ENCODE measurements around the gene SLC25A21. TPM values are rescaled to one million over a fixed set of nuclear protein-coding genes. Genes with fewer than 3 reads are reported as not detected.
"Not testable (repeated sequence)": the region's sequence is repeated elsewhere in the genome, so short reads cannot be mapped to it uniquely, and the experiment has no call there.

Gene SLC25A21
- polyA plus RNA-seq, 2 donors, result 0.53 to 0.74 TPM

DNA sequence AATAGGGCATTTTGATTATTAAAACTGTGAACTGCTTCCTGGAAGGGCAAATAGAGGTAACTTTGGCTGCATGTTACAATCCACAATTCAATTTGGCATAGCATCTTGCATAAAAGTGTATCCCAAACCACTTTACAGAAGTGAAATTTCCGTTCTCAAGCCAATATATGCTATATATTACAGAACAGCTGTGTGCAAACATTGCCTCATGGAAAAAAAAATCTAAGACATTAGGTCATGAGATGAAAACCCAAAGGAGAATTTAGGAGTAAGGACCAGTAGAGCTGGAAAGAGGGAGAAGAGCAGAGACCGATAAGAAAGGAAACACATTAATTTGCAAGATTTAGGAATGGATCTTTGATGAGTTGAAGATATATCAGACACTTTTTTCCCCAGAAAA lies 271.6 kb downstream of the SLC25A21 start:
- Histone ChIP-seq H3K36me3 (ENCODE audit: control insufficient read depth in 2 of 2, insufficient read depth in 2 of 2, low read length in 1 of 2) (no peaks in the 10 kb centered on the region), H3K4me3 (ENCODE audit: low read depth in 1 of 2, low read length in 2 of 2) (no peak overlapping the region), H3K4me1 (ENCODE audit: control insufficient read depth in 2 of 2, insufficient read depth in 2 of 2, low read length in 1 of 2) (no peaks in the 10 kb centered on the region), H3K9me3 (ENCODE audit: control insufficient read depth in 2 of 2, insufficient read depth in 1 of 2, low read depth in 1 of 2, low read length in 1 of 2) (no peaks in the 10 kb centered on the region), H3K27ac (ENCODE audit: low read depth in 2 of 2, low read length in 1 of 2) (no peak overlapping the region), H3K27me3 (ENCODE audit: control insufficient read depth in 1 of 2, insufficient read depth in 2 of 2, low read length in 2 of 2) (no peaks in the 10 kb centered on the region)
- WGBS, 2 donors, result 76 to 81% methylated on average over 2 of the region's 2 CpGs

- H3K27ac ChIP-seq (ENCODE audit: low read depth in 2 of 2, low read length in 1 of 2); H3K4me3 ChIP-seq (ENCODE audit: low read depth in 1 of 2, low read length in 2 of 2); H3K36me3 ChIP-seq (ENCODE audit: control insufficient read depth in 2 of 2, insufficient read depth in 2 of 2, low read length in 1 of 2); H3K4me1 ChIP-seq (ENCODE audit: control insufficient read depth in 2 of 2, insufficient read depth in 2 of 2, low read length in 1 of 2); H3K9me3 ChIP-seq (ENCODE audit: control insufficient read depth in 2 of 2, insufficient read depth in 1 of 2, low read depth in 1 of 2, low read length in 1 of 2); H3K27me3 ChIP-seq (ENCODE audit: control insufficient read depth in 1 of 2, insufficient read depth in 2 of 2, low read length in 2 of 2): not testable (repeated sequence)
- WGBS, 2 donors, result 73 to 92% methylated on average over 2 of the region's 2 CpGs
These were observed 276.1 kb downstream of the SLC25A21 start for GRCh38 chr14:36896300-36896699.

GRCh38 chr14:36884049-36884448 lies 288.4 kb downstream of the SLC25A21 start:
- H3K4me3 ChIP-seq (ENCODE audit: low read depth in 1 of 2, low read length in 2 of 2), result no peak overlapping the region
- 93 to 95% methylated on average over 2 of the region's 2 CpGs for WGBS, 2 donors
- H3K36me3 ChIP-seq (ENCODE audit: control insufficient read depth in 2 of 2, insufficient read depth in 2 of 2, low read length in 1 of 2), result no peaks in the 10 kb centered on the region
- no peaks in the 10 kb centered on the region for H3K27me3 ChIP-seq (ENCODE audit: control insufficient read depth in 1 of 2, insufficient read depth in 2 of 2, low read length in 2 of 2)
- no peak overlapping the region for H3K27ac ChIP-seq (ENCODE audit: low read depth in 2 of 2, low read length in 1 of 2)
- H3K4me1 ChIP-seq (ENCODE audit: control insufficient read depth in 2 of 2, insufficient read depth in 2 of 2, low read length in 1 of 2), result no peaks in the 10 kb centered on the region
- H3K9me3 ChIP-seq (ENCODE audit: control insufficient read depth in 2 of 2, insufficient read depth in 1 of 2, low read depth in 1 of 2, low read length in 1 of 2), result no peaks in the 10 kb centered on the region

GRCh38 chr14:36880276-36880675 lies 292.1 kb downstream of the SLC25A21 start:
- Histone ChIP-seq H3K27ac (ENCODE audit: low read depth in 2 of 2, low read length in 1 of 2) (no peak overlapping the region), H3K4me3 (ENCODE audit: low read depth in 1 of 2, low read length in 2 of 2) (no peak overlapping the region), H3K36me3 (ENCODE audit: control insufficient read depth in 2 of 2, insufficient read depth in 2 of 2, low read length in 1 of 2) (no peaks in the 10 kb centered on the region), H3K9me3 (ENCODE audit: control insufficient read depth in 2 of 2, insufficient read depth in 1 of 2, low read depth in 1 of 2, low read length in 1 of 2) (no peaks in the 10 kb centered on the region), H3K4me1 (ENCODE audit: control insufficient read depth in 2 of 2, insufficient read depth in 2 of 2, low read length in 1 of 2) (no peaks in the 10 kb centered on the region), H3K27me3 (ENCODE audit: control insufficient read depth in 1 of 2, insufficient read depth in 2 of 2, low read length in 2 of 2) (no peaks in the 10 kb centered on the region)
- 45 to 50% methylated on average over 3 of the region's 3 CpGs for WGBS, 2 donors

DNA sequence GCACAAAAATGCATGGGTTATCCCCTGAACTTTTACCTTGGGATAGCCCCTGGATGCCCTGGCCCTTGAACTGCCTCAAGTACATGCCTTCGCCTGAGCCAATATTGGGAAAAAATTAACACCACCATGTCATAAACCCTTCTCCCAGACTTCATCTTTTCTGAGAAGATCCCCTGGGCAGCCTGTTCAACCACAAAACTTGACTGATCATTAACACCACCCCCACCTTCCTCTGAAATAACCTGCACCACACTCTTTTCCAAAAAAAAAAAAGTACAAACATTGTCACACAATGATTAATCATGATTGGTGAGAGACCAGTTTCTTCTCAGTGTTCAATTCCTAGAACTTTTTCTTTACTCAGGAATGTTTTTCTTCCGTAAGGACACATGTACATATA lies 292.8 kb downstream of the SLC25A21 start:
- no peaks in the 10 kb centered on the region for H3K4me1 ChIP-seq (ENCODE audit: control insufficient read depth in 2 of 2, insufficient read depth in 2 of 2, low read length in 1 of 2)
- H3K27ac ChIP-seq (ENCODE audit: low read depth in 2 of 2, low read length in 1 of 2), result no peak overlapping the region
- H3K4me3 ChIP-seq (ENCODE audit: low read depth in 1 of 2, low read length in 2 of 2), result no peak overlapping the region
- 44 to 74% methylated on average over 2 of the region's 2 CpGs for WGBS, 2 donors
- no peaks in the 10 kb centered on the region for H3K36me3 ChIP-seq (ENCODE audit: control insufficient read depth in 2 of 2, insufficient read depth in 2 of 2, low read length in 1 of 2)
- no peaks in the 10 kb centered on the region for H3K9me3 ChIP-seq (ENCODE audit: control insufficient read depth in 2 of 2, insufficient read depth in 1 of 2, low read depth in 1 of 2, low read length in 1 of 2)
- H3K27me3 ChIP-seq (ENCODE audit: control insufficient read depth in 1 of 2, insufficient read depth in 2 of 2, low read length in 2 of 2), result no peaks in the 10 kb centered on the region

GRCh38 chr14:36874396-36875138 lies 297.8 kb downstream of the SLC25A21 start:
- Histone ChIP-seq H3K27ac (ENCODE audit: low read depth in 2 of 2, low read length in 1 of 2) (no peak overlapping the region), H3K9me3 (ENCODE audit: control insufficient read depth in 2 of 2, insufficient read depth in 1 of 2, low read depth in 1 of 2, low read length in 1 of 2) (no peaks in the 10 kb centered on the region), H3K4me1 (ENCODE audit: control insufficient read depth in 2 of 2, insufficient read depth in 2 of 2, low read length in 1 of 2) (no peaks in the 10 kb centered on the region), H3K4me3 (ENCODE audit: low read depth in 1 of 2, low read length in 2 of 2) (no peak overlapping the region), H3K27me3 (ENCODE audit: control insufficient read depth in 1 of 2, insufficient read depth in 2 of 2, low read length in 2 of 2) (no peaks in the 10 kb centered on the region), H3K36me3 (ENCODE audit: control insufficient read depth in 2 of 2, insufficient read depth in 2 of 2, low read length in 1 of 2) (peaks cover 0 to 2% of the 10 kb centered on the region in 2 donors)
- 27 to 30% methylated on average over 6 of the region's 6 CpGs for WGBS, 2 donors

DNA sequence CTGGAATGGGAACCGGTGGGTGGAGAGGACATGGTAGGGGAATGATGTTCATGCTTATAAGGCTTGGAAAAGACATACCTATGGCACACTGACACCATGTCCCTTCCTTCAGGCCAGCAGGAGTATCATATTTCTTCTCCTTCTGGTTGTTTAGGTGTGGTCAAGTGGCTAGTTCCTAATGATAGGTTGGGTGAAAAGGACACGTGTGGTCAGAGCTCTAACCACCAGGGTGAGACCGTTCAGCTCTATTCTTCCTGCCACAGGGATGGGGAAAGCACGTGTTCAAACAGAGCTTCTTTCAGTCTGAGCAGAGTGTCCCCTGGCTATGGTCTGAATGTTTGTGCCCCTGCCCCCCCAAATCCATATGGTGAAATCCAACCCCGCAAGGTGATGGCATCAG lies 301.6 kb downstream of the SLC25A21 start:
- Histone ChIP-seq H3K27me3 (ENCODE audit: control insufficient read depth in 1 of 2, insufficient read depth in 2 of 2, low read length in 2 of 2) (no peaks in the 10 kb centered on the region), H3K4me3 (ENCODE audit: low read depth in 1 of 2, low read length in 2 of 2) (no peak overlapping the region), H3K4me1 (ENCODE audit: control insufficient read depth in 2 of 2, insufficient read depth in 2 of 2, low read length in 1 of 2) (no peaks in the 10 kb centered on the region), H3K9me3 (ENCODE audit: control insufficient read depth in 2 of 2, insufficient read depth in 1 of 2, low read depth in 1 of 2, low read length in 1 of 2) (no peaks in the 10 kb centered on the region), H3K36me3 (ENCODE audit: control insufficient read depth in 2 of 2, insufficient read depth in 2 of 2, low read length in 1 of 2) (peaks cover 0 to 2% of the 10 kb centered on the region in 2 donors), H3K27ac (ENCODE audit: low read depth in 2 of 2, low read length in 1 of 2) (no peak overlapping the region)
- WGBS, 2 donors, result 70 to 77% methylated on average over 5 of the region's 5 CpGs

GRCh38 chr14:36869125-36869524 lies 303.3 kb downstream of the SLC25A21 start:
- Histone ChIP-seq H3K9me3 (ENCODE audit: control insufficient read depth in 2 of 2, insufficient read depth in 1 of 2, low read depth in 1 of 2, low read length in 1 of 2) (no peaks in the 10 kb centered on the region), H3K27ac (ENCODE audit: low read depth in 2 of 2, low read length in 1 of 2) (no peak overlapping the region), H3K4me3 (ENCODE audit: low read depth in 1 of 2, low read length in 2 of 2) (no peak overlapping the region), H3K4me1 (ENCODE audit: control insufficient read depth in 2 of 2, insufficient read depth in 2 of 2, low read length in 1 of 2) (no peaks in the 10 kb centered on the region), H3K27me3 (ENCODE audit: control insufficient read depth in 1 of 2, insufficient read depth in 2 of 2, low read length in 2 of 2) (no peaks in the 10 kb centered on the region), H3K36me3 (ENCODE audit: control insufficient read depth in 2 of 2, insufficient read depth in 2 of 2, low read length in 1 of 2) (peaks cover 0 to 2% of the 10 kb centered on the region in 2 donors)
- WGBS, 2 donors, result 54 to 75% methylated on average over 1 of the region's 1 CpG

DNA sequence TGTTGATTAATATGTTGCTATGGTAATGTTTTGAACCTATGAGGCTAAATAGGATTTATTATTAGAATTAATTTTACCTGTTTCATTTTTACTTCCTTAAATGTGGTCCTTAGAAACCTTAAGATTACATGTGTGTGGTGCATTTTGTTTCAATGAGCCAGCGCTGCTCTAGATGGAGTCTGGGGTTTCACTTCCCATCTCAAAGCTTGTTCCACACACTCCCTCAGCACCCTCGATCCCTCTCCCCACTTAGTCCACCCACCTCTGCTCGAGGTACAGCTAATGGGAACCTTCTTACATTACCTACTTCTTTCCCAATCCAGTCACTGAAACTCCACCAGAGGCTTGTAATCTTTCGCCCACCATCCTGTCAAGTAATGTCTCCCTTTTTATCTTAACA lies 305.5 kb downstream of the SLC25A21 start:
- WGBS, 2 donors, result 87% methylated on average over 4 of the region's 4 CpGs
- H3K4me3 ChIP-seq (ENCODE audit: low read depth in 1 of 2, low read length in 2 of 2), result no peak overlapping the region
- no peak overlapping the region for H3K27ac ChIP-seq (ENCODE audit: low read depth in 2 of 2, low read length in 1 of 2)
- H3K36me3 ChIP-seq (ENCODE audit: control insufficient read depth in 2 of 2, insufficient read depth in 2 of 2, low read length in 1 of 2), result peaks cover 0 to 2% of the 10 kb centered on the region in 2 donors
- no peaks in the 10 kb centered on the region for H3K27me3 ChIP-seq (ENCODE audit: control insufficient read depth in 1 of 2, insufficient read depth in 2 of 2, low read length in 2 of 2)
- no peaks in the 10 kb centered on the region for H3K4me1 ChIP-seq (ENCODE audit: control insufficient read depth in 2 of 2, insufficient read depth in 2 of 2, low read length in 1 of 2)
- H3K9me3 ChIP-seq (ENCODE audit: control insufficient read depth in 2 of 2, insufficient read depth in 1 of 2, low read depth in 1 of 2, low read length in 1 of 2), result no peaks in the 10 kb centered on the region

DNA sequence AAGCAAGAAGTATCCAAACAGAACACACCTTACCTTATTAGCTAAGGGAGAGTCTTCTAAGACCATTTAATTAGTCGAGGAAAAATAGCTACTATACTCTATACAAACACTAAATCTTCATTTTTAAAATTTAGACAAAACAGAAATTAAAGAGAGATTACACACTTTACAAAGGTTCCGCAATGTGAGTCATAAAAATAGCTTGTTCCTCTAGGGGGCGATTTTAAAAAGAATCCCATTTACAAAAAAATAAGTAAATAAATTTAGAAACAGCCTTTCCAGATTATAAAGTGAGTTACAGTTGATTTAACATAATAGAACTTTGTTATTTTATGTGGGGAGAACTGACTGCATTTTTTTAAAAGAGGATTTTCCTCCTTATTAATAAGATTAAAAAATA lies 309.1 kb downstream of the SLC25A21 start:
- H3K36me3 ChIP-seq (ENCODE audit: control insufficient read depth in 2 of 2, insufficient read depth in 2 of 2, low read length in 1 of 2), result no peaks in the 10 kb centered on the region
- H3K4me1 ChIP-seq (ENCODE audit: control insufficient read depth in 2 of 2, insufficient read depth in 2 of 2, low read length in 1 of 2), result no peaks in the 10 kb centered on the region
- no peak overlapping the region for H3K27ac ChIP-seq (ENCODE audit: low read depth in 2 of 2, low read length in 1 of 2)
- 64 to 70% methylated on average over 3 of the region's 3 CpGs for WGBS, 2 donors
- no peaks in the 10 kb centered on the region for H3K9me3 ChIP-seq (ENCODE audit: control insufficient read depth in 2 of 2, insufficient read depth in 1 of 2, low read depth in 1 of 2, low read length in 1 of 2)
- H3K27me3 ChIP-seq (ENCODE audit: control insufficient read depth in 1 of 2, insufficient read depth in 2 of 2, low read length in 2 of 2), result no peaks in the 10 kb centered on the region
- no peak overlapping the region for H3K4me3 ChIP-seq (ENCODE audit: low read depth in 1 of 2, low read length in 2 of 2)

All from esophagus (tissue), 2 donors.